HG03196 (cell line): ENCODE results near the gene ANKS3.
"Not testable (repeated sequence)": the region's sequence is repeated elsewhere in the genome, so short reads cannot be mapped to it uniquely, and the experiment has no call there.

Experiments
- ATAC-seq: cut with Tn5 transposase; IDR thresholded peaks from one replicate; pipeline ENCODE4 v1.9.1; 2021; ENCODE audit not compliant: unreplicated experiment

Gene ANKS3

GRCh38 chr16:4651827-4652226 lies 82.2 kb downstream of the ANKS3 start:
- ATAC-seq, result no peak

- ATAC-seq, result not testable (repeated sequence)
Observed at GRCh38 chr16:4650443-4651074, 83.5 kb downstream of the ANKS3 start.

- no peak for ATAC-seq
Observed at GRCh38 chr16:4649744-4650442, 84.2 kb downstream of the ANKS3 start.

- ATAC-seq, result no peak
Observed at GRCh38 chr16:4648917-4649316, 85.2 kb downstream of the ANKS3 start.

GRCh38 chr16:4647644-4647980 lies 86.5 kb downstream of the ANKS3 start:
- no peak for ATAC-seq

GRCh38 chr16:4646773-4647643 lies 87.1 kb downstream of the ANKS3 start:
- no peak for ATAC-seq
